ENCODE results near the gene CEP95.
"Not testable (repeated sequence)": the region's sequence is repeated elsewhere in the genome, so short reads cannot be mapped to it uniquely, and the experiment has no call there.

The CEP95 gene

DNA sequence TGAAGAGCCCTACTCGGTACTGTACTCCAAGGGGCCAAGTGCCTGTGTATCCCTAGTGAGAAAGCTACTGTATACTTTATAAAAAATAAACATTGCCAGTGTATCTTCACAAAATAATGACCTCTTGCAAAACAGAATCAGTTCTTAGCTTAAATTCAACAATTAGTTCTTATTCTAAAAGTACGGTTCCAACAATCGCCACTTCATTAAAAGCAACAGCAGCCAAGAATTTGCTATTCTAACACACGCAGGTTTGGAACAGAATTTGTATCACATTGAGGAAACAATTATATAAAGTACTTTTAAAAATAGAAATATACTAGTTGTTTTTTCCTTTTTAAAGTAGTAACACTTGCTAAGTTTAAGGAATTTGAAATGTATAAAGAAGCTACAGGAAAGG, 48.5 kb downstream of the CEP95 start:
- in situ Hi-C loops (cut with MboI; ENCODE audit: low sequenced_read_pairs) = no loop called here

DNA sequence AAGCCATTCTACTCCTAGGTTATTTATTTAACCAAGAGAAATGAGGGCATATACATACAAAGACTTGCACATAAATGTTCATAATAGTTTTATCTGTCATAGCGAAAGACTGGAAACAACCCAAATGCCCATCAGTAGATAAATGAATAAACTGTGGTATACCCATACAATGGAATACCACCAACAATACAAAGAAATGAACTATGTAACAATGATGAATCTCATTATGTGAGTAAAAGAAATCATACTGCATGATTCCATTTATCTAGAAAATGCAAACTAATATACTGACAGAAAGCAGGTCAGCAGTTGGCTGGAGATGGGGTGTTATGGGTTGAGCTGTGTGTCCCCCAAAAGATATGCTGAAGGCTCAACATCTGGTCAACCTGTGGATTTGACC, 57.3 kb downstream of the CEP95 start:
- in situ Hi-C loops (cut with MboI; ENCODE audit: low sequenced_read_pairs) = no loop called here

- in situ Hi-C loops (cut with MboI; ENCODE audit: low sequenced_read_pairs) = no loop called here
Measured at GRCh38 chr17:64565563-64565962, 58.8 kb downstream of the CEP95 start.

DNA sequence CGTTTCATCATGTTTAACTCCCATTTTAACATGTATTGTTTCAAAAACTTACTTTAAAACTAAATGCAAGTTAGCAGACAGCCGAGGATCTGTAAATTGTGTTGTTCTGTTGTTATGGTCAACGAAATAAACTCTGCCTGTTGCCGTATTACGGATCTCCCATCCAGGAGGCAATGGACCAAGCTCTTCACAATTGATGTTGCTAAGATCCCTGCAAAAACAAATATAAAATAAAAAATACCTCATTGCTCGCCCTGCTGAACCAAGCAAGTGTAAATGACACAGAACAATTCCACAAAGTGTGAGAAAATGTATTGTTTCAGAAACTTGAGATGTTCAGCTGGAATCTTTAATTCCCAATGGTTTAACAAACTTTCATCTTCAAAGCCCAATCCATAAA, 65.0 kb downstream of the CEP95 start:
- in situ Hi-C loops (cut with MboI; ENCODE audit: low sequenced_read_pairs) = no loop called here

GRCh38 chr17:64572682-64573154, 65.9 kb downstream of the CEP95 start:
- in situ Hi-C loops (cut with MboI; ENCODE audit: low sequenced_read_pairs) = no loop called here

GRCh38 chr17:64573214-64573613, 66.4 kb downstream of the CEP95 start:
- in situ Hi-C loops (cut with MboI; ENCODE audit: low sequenced_read_pairs) = no loop called here

DNA sequence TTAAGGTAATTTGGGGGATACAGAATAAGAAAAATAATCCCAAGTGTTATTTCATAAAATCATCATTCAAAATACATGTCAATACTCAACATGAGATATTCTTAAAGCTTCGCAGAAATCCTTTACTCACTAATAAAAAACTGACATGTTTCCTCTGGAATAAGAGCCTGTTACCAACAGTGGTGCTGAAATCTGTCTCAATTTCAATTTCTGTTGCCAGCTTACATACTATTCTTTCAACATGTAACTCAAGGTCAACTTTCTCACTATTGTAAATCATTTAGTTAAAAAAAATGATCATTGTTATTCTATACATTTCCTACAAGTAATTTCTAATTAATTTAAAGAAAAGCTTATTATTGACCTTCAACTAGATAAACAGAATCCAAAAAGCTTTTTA, 67.9 kb downstream of the CEP95 start:
- in situ Hi-C loops (cut with MboI; ENCODE audit: low sequenced_read_pairs) = no loop called here

- in situ Hi-C loops (cut with MboI; ENCODE audit: low sequenced_read_pairs) = no loop called here
Measured at GRCh38 chr17:64575431-64575830, 68.7 kb downstream of the CEP95 start.

- in situ Hi-C loops (cut with MboI; ENCODE audit: low sequenced_read_pairs) = not testable (repeated sequence)
Measured at GRCh38 chr17:64577025-64577424, 70.2 kb downstream of the CEP95 start.

DNA sequence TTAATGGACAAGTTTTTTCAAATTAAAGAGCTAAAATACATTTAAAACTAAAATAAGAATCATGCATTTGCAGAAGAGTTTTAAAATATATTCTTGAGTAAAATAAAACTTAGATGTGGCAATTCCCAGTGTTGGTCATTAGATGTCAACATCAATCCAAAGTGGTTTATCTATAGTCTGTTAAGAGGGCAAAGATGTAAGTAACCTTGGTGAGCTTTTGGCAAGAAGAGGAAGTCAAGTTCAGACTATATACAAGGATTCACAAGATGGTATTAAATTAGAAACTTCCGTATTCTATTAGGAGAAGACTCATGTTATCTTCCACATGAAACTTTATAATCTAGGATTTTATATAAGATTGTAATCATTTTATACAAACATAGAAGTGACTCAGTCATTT, 73.1 kb downstream of the CEP95 start:
- in situ Hi-C loops (cut with MboI; ENCODE audit: low sequenced_read_pairs) = no loop called here

GRCh38 chr17:64580384-64581315, 73.9 kb downstream of the CEP95 start:
- in situ Hi-C loops (cut with MboI; ENCODE audit: low sequenced_read_pairs) = no loop called here

GRCh38 chr17:64583038-64583437, 76.3 kb downstream of the CEP95 start:
- in situ Hi-C loops (cut with MboI; ENCODE audit: low sequenced_read_pairs) = no loop called here

- in situ Hi-C loops (cut with MboI; ENCODE audit: low sequenced_read_pairs) = no loop called here
Measured at GRCh38 chr17:64585146-64585545, 78.4 kb downstream of the CEP95 start.
